ENCODE measurements around the gene ACOT2.
"Not testable (repeated sequence)": the region's sequence is repeated elsewhere in the genome, so short reads cannot be mapped to it uniquely, and the experiment has no call there.

The ACOT2 gene

DNA sequence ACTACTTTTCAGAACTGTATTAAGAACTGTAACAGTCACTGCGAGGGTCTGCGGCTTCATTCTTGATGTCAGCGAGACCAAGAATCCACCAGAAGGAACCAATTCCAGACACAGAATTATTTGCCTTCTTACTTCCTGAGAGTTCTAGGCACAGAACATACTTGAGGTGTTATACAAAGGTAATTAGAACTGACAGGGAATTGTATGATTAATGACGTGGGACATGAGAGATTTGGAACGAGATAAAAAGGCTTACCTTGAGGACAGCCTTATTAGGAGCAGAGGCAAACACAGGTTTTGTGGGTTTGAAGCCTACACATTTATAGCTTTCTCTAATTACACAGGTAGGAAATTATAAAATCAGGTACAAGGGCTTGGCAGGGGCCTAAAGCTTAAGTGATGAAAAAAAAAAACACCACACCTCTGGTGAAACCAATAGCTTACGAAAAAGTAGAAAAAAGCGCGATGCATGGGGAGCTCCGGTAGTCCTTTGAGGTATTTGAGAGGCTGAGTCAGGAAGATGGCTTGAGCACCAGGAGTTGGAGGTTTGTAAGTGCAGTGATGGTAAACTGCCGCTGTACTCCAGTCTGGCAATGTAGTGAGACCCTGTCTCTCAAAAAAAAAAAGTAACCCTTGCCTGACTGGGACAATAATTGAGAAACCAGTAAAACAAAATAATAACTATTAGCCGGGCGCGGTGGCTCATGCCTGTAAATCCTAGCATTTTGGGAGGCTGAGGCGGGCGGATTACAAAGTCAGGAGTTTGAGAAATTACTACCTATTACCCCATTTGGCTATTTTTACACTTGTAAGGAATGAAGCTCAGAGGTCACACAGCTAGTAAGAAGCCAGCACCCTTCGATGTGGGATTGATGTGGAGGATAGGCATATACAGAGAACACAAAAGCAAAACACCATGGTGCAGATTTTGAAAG, 795 bp upstream of the ACOT2 start:
- DNase-seq (ENCODE audit: low spot score): no peak

DNA sequence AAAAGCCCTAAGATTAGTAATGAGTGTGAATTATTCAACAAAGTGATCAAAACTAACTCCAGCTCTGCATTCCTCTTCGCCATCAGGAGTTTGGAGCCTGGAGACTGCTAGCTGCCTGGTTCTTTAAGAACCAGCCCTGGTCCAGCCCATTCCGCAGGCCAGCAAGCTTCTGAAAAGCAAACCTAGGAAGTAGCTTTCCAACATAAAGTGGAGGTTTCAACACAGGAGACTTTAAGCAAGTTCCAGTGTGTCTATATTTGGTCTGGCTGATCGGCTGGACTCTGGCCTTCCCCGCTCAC, 178 bp upstream of the ACOT2 start:
- DNase-seq (ENCODE audit: low spot score): not testable (repeated sequence)

DNA sequence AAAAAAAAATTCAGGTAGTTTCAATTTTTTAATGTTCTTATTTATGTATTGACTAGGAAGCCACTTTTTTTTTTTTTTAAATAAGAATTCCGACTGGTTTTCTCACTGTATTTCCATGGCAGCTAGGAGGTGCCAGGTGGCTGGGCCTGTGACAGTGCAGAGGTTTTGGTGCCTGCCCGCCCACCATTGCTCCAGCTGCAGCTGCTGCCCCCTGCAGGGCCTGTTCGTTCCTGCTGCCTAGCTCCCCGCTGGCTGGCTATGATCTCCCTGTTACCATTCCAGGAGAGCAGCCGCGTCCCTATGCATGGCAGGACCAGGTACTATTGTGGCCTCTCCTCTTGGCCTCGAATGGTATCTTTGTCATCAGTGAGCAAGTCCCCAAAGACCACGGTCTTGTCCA, 1.9 kb downstream of the ACOT2 start:
- DNase-seq (ENCODE audit: low spot score): peak; percentile 21

DNA sequence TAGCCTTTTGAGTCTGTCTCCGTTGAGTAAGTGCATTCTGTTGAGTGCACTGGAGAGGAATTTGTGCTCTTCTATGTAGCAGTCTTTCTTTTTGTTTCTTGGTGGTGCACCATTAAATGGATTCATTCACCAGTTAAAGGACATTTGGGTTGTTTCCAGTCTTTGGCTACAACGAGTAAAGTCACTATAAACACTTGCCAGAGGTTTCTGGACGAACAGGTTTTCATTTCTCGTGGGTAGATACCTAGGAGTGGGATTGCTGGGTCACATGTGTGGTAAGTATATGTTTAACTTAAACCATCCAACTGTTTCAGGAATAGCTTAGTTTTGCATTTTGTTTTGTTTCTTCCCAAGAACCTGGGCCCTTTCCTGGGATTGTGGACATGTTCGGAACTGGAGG, 4.0 kb downstream of the ACOT2 start:
- DNase-seq (ENCODE audit: low spot score): not testable (repeated sequence)

DNA sequence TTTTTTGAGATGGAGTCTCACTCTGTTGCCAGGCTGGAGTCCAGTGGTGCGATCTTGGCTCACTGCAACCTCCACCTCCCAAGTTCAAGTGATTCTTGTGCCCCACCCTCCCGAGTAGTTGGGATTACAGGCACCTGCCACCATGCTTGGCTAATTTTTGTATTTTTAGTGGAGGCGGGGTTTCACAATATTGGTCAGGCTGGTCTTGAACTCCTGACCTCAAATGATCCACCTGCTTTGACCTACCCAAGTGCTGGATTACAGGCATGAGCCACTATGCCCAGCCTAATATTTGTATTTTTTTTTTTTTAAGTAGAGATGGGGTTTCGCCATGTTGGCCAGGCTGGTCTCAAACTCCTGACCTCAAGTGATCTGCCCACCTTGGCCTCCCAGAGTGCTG, 4.7 kb downstream of the ACOT2 start:
- DNase-seq (ENCODE audit: low spot score): not testable (repeated sequence)

DNA sequence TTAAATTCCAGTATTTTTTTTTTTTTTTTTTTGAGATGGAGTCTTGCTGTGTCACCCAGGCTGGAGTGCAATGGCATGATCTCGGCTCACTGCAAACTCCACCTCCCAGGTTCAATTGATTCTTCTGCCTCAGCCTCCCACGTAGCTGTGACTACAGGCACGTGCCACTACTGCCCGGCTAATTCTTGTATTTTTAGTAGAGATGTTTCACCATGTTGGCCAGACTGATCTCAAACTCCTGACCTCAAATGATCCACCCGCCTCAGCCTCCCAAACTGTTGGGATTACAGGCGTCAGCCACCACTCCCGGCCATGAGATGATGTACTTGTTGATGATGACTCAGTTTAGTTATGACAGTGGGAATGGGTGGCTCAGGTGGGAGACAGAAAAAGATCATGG, 5.2 kb downstream of the ACOT2 start:
- DNase-seq (ENCODE audit: low spot score): not testable (repeated sequence)

DNA sequence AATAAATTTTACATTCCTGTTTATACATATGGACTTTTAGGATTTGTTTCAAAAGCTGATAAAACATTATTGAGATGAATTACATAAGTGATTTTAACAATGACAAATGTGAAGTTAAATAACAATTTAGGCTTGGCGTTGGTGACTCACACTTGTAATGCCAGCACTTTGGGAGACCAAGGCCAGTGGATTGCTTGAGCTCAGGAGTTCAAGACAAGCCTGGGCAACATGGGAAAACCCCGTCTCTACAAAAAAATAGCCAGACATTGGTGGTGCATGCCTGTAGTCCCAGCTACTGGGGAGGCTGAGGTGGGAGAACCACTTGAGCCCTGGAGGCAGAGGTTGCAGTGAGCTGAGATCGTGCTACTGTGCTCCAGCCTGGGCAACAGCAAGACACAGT, 7.4 kb downstream of the ACOT2 start:
- DNase-seq (ENCODE audit: low spot score): no peak

DNA sequence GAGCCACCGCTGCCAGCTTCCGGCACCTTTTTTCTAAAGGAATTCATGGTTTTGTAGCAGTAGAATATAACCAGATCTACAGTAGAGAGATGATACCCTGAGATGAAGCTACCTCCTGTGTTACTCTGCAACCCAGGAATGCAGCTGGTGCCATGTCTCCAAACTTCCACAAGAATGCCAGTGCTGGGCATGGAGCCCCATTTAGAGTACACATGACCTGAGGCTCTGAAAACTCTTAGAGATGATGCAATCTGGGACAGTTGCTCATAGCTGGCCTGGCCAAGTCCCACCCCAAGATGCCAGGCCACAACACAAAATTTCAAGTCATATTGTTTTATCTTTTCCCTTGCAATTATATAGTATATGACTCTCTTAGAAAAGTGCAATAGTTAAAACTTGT, 8.2 kb downstream of the ACOT2 start:
- not testable (repeated sequence) for DNase-seq (ENCODE audit: low spot score)

DNA sequence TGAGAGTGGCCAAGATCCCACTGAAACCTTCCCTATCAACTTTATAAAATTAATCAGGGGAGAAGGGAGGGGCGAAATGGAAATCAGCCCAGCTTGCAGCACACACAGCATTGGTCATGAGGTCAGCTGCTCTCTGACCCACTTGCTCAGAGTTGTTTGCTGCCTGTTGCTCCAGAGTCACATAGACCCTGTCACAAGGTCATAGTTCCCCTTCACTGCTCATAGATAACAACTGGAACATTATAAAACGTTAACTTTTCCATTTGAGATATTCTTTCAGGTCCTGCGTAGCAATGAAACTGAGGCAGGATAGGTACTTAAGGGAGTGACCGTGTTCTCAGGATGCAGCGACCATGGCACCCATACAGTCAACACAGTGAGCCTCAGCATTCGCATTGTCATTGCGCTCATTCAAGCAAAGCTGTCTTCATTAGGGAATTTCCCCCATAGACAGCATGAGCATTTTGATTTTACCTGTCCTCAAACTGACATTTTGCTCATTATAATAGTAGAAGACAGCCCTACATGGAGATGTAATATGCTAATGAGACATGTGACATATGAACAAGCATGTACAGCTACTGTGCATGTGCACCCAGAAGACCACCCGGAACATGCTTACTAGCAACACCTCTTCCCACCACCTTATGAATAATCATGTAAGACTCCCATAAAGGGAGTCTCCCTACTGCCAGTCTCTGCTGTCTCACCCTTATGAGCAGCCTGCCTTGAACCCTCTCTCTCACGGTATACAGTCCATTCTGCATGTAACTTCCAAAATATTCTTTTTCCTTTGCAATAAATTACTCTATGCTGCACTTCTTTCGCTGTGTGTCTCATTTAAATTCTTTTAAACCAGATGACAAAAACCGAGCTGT, 13.3 kb downstream of the ACOT2 start:
- not testable (repeated sequence) for DNase-seq (ENCODE audit: low spot score)

DNA sequence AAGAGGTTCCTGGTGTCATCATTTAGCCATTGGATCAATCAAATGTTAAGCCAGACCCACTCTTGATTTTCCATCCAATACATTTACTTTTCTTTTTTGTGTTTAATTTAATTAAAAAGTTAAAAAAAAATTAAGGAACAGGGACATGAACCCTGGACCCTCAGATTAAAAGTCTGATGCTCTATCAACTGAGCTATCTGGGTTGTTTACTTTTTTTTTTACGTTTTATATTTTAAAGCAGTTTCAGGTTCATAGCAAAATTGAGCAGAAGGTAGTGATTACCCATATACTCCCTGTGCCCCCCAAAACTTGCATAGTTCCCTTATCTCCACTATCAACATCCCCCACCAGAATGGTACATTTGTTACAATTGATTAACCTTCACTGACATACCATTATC, 19.7 kb downstream of the ACOT2 start:
- DNase-seq (ENCODE audit: low spot score): no peak

DNA sequence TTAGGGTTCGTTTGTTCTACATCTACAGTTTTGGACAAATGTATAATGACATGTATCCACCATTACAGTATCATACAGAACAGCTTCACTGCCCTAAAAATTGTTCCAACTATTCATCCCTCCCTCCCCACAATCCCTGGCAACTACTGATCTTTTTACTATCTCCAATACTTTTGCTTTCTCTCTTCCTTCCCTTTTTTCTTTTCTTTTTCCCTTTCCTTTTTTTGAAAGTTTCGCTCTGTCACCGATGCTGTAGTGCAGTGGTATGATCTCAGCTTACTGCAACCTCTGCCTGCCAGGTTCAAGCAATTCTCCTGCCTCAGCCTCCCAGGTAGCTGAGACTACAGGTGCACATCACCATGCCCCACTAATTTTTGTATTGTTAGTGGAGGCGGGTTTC, 20.1 kb downstream of the ACOT2 start:
- DNase-seq (ENCODE audit: low spot score): no peak

DNA sequence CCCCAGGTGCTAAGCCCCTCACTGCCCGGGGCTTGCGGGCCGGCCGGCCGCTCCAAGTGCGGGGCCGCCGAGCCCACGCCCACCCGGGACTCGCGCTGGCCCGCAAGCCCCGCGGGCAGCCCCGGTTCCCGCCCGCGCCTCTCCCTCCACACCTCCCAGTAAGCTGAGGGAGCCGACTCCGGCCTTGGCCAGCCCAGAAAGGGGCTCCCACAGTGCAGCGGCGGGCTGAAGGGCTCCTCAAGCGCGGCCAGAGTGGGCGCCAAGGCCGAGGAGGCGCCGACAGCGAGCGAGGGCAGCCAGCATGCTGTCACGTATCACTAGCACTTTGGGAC, 21.6 kb downstream of the ACOT2 start:
- not testable (repeated sequence) for DNase-seq (ENCODE audit: low spot score)

DNA sequence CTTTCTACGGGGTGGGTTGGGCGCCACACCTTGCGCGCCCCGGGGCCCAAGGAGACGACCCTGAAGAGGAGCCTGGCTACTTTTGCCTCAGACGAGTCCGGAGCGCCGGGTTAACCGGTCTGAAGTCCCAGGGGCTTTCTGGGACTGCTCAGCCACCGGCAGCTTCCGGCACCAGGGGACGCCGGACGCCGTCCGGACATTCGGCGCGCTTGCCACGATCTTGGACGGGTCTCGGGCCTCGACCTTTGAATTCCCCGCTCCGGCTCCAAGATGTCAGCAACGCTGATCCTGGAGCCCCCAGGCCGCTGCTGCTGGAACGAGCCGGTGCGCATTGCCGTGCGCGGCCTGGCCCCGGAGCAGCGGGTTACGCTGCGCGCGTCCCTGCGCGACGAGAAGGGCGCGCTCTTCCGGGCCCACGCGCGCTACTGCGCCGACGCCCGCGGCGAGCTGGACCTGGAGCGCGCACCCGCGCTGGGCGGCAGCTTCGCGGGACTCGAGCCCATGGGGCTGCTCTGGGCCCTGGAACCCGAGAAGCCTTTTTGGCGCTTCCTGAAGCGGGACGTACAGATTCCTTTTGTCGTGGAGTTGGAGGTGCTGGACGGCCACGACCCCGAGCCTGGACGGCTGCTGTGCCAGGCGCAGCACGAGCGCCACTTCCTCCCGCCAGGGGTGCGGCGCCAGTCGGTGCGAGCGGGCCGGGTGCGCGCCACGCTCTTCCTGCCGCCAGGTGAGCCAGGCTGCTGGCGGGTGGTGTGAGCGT, 22.9 kb downstream of the ACOT2 start, which contains the start of gene ACOT4:
Gene ACOT4, plus strand, starts transcription at position 184 of the 760 bp plus-strand sequence. Its CDS starts 87 bp downstream, at position 271.
- no peak for DNase-seq (ENCODE audit: low spot score)

DNA sequence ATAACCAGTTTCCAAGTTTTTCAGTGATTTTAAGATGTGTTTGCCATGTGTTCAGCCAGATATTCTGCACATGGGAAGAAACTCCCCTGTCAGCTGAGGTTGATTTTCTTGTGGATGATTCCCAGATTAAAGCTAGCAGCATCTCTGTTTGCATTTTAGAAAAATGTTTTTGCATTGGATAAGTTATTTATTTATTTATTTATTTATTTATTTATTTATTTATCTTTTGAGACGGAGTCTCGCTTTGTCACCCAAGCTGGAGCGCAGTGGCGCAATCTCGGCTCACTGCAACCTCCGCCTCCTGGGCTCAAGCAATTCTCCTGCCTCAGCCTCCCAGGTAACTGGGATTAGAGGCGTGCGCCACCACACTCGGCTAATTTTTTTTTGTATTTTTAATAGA, 25.5 kb downstream of the ACOT2 start:
- DNase-seq (ENCODE audit: low spot score): no peak

DNA sequence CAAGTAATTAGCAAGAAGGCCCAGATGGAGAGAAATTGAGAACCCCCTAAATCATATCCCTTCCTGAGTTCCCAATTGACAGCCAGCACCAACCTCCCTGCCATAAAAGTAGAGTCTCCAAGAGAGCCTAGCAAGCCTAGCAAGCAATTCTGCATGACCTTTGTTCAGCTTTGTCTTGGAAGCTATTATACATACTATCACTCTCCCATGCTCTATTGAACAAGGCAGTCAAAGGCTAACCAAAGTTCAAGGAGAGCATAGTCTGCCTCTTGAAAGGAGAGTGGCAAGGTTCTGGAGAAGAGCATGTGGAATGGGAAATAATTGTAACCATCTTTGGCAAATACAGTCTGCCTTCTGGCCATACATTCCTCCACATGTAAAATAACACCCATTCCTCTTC, 30.5 kb downstream of the ACOT2 start:
- DNase-seq (ENCODE audit: low spot score): no peak

DNA sequence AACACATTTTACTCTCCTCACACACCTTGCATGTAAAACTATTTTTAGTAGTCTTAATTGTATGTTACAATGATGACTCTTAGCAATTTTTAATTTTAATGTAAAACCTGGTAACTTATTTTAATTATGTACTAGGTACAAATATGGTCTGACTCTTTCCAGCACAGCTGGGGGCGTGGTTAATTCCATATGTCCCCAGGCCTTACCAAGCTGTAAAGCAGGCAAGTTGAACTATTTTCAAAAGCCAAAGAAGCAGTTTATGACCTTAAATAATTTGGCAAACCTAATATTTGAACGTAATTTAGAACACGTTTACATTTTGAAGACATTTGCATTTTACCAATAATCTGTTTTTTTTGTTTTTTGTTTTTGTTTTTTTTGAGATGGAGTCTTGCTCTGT, 34.0 kb downstream of the ACOT2 start:
- no peak for DNase-seq (ENCODE audit: low spot score)

DNA sequence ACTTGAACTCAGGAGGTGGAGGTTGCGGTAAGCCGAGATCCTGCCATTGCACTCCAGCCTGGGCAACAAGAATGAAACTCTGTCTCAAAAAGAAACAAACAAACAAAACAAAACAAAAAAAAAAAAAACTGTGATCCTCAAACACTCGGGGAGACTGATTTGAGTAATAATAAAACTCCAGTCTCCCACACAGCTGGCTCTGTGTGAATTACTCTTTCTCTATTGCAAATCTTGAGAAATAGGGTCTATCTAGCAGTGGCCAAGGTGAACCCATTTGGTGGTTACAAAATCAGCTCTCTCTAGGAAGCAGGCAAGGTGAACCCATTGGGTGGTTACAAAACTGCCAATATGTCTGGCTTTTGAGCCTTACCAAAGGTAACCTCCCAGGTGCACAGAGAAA, 37.3 kb downstream of the ACOT2 start:
- DNase-seq (ENCODE audit: low spot score): no peak

DNA sequence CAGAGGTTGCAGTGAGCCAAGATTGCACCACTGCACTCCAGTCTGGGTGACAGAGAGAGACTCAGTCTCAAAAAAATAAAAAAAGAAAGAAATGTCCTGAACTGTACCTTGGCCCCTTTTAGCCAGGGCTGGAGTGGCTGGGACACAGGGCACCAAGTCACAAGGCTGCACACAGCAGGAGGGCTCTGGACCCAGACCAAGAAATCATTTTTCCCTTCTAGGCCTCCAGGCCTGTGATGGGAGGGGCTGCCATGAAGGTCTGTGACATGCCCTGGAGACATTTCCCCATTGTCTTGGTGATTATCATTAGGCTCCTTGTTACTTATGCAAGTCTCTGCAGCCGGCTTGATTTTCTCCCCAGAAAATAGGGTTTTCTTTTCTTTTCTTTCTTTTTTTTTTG, 38.2 kb downstream of the ACOT2 start:
- DNase-seq (ENCODE audit: low spot score): no peak

DNA sequence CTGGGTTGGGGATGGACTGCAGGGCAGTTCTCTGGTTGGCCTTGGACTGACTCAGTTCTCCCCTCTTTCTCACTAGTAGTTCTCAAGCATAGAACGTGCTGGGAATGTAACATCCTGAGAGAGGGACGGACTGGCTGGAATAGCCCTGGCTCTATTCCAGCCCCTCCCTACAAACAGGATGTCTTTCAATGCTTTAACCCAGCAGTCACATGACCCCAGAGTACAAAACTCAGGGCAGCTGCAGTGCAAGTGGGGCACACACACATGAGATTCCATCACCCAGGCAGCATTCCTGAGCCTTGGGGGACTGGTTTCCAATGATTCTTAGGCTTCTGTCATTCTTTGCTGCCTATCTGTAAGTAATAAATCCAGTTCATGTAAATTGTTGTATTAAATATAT, 41.7 kb downstream of the ACOT2 start:
- DNase-seq (ENCODE audit: low spot score): no peak

DNA sequence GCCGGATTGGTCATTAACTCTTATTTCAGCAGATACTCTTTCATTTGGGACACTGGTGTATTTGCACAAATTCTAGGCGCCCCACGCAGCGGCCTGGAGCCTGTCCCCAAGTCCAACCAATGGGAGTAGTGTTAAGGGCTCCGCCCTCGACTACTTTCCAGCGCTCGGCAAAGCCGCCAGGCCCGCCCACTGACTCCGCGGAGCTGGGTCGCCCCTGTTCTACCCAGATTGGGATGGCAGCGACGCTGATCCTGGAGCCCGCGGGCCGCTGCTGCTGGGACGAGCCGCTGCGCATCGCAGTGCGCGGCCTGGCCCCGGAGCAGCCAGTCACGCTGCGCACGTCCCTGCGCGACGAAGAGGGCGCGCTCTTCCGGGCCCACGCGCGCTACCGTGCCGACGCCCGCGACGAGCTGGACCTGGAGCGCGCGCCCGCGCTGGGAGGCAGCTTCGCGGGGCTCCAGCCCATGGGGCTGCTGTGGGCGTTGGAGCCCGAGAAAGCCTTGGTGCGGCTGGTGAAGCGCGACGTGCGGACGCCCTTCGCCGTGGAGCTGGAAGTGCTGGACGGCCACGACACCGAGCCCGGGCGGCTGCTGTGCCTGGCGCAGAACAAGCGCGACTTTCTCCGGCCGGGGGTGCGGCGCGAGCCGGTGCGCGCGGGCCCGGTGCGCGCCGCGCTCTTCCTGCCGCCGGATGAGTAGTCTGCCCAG, 43.5 kb downstream of the ACOT2 start, which contains the start of gene ACOT6:
Gene ACOT6, plus strand, starts transcription at position 179 of the 707 bp plus-strand sequence. Its CDS starts 55 bp downstream, at position 234.
- no peak for DNase-seq (ENCODE audit: low spot score)

DNA sequence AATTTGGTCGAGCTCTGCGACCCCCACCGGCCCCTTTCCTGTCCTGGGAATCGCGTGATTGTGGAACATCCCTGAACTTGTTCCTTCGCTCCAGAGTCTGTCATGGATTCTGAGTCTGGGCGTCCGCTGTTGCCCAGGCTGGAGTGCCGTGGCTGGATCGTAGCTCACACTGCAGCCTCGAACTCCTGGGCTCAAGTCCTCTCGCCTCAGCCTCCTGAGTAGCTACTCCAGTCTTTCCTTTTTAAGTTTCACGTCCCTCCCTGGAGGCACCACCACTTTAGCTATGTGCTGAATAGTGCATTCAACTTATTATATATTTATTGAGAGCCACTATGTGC, 44.0 kb downstream of the ACOT2 start:
- DNase-seq (ENCODE audit: low spot score): no peak

DNA sequence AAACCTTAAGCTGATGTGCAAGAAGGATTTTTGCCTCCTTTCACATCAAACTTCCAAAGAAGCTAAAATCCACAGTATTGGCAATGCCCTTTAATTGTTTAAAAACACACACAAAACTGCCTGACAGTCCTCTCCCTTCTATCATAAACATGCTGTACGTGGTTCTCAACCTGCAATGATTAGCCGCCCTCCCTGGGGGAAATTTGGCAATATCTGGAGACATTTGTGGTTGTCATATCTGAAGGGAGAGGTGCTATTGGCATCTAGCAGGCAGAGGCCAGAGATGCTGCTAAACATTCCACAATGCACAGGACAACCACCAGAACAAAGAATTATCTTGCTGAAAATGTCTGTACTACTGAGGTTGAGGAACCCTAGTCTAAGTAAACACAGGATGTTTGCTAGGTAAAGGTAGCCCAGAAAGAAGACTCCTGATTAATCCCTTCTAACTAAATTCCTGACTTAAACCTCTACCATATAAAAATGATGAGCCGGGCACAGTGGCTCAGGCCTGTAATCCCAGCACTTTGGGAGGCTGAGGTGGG, 44.5 kb downstream of the ACOT2 start:
- no peak for DNase-seq (ENCODE audit: low spot score)
